Stimulated activated CD4-positive, alpha-beta T cell treated with anti-CD3 and anti-CD28 coated beads, TNF-alpha, amount 100 ng/mL, for 48 hours (primary cell): ENCODE measurements around the gene CT47C1.
"Not testable (repeated sequence)": the region's sequence is repeated elsewhere in the genome, so short reads cannot be mapped to it uniquely, and the experiment has no call there.

Experiments used
- DNase-seq, 3 donors: peaks; one replicate each; pipeline ENCODE4 v3.0.0-alpha.2; 2020; ENCODE audit warnings: low read depth in 3 of 3

Gene CT47C1

GRCh38 chrX:119072744-119073143 lies at the start of gene CT47C1:
TSS of gene CT47C1 (plus strand) at chrX:119072993. CDS start at chrX:119073226, 233 bp downstream.
- no peak for DNase-seq

- no peak for DNase-seq
Measured at GRCh38 chrX:119025900-119026299, 46.9 kb upstream of the CT47C1 start.

- not testable (repeated sequence) for DNase-seq
Measured at GRCh38 chrX:119026344-119026743, 46.4 kb upstream of the CT47C1 start.

GRCh38 chrX:119027960-119028732 lies 44.6 kb upstream of the CT47C1 start:
- DNase-seq, result not testable (repeated sequence)

- no peak for DNase-seq
Measured at GRCh38 chrX:119028733-119029330, 44.0 kb upstream of the CT47C1 start.

- not testable (repeated sequence) for DNase-seq
Measured at GRCh38 chrX:119029656-119030055, 43.1 kb upstream of the CT47C1 start.

GRCh38 chrX:119030990-119031389 lies 41.8 kb upstream of the CT47C1 start:
- no peak for DNase-seq

GRCh38 chrX:119036107-119037029 lies 36.4 kb upstream of the CT47C1 start:
- DNase-seq, result no peak

GRCh38 chrX:119040432-119040831 lies 32.4 kb upstream of the CT47C1 start:
- DNase-seq, result no peak

GRCh38 chrX:119041175-119041574 lies 31.6 kb upstream of the CT47C1 start:
- DNase-seq, result no peak

- DNase-seq, result no peak
Measured at GRCh38 chrX:119042040-119042439, 30.8 kb upstream of the CT47C1 start.

GRCh38 chrX:119042996-119043395 lies 29.8 kb upstream of the CT47C1 start:
- no peak for DNase-seq

GRCh38 chrX:119045884-119046283 lies 26.9 kb upstream of the CT47C1 start:
- DNase-seq, result no peak

GRCh38 chrX:119055687-119056086 lies 17.1 kb upstream of the CT47C1 start:
- no peak for DNase-seq

- no peak for DNase-seq
Measured at GRCh38 chrX:119062750-119063374, 9.9 kb upstream of the CT47C1 start.

GRCh38 chrX:119063428-119063827 lies 9.4 kb upstream of the CT47C1 start:
- DNase-seq, result no peak

- peak; percentile 4 to 36 (median 17) for DNase-seq
Measured at GRCh38 chrX:119067023-119067739, 5.6 kb upstream of the CT47C1 start.

GRCh38 chrX:119069128-119069527 lies 3.7 kb upstream of the CT47C1 start:
- DNase-seq, result no peak

- DNase-seq, result no peak
Measured at GRCh38 chrX:119069762-119070161, 3.0 kb upstream of the CT47C1 start.

GRCh38 chrX:119071381-119071780 lies 1.4 kb upstream of the CT47C1 start:
- DNase-seq, result no peak
